Stimulated activated CD8-positive, alpha-beta memory T cell treated with anti-CD3 and anti-CD28 coated beads, Interleukin-12 subunit alpha, Interleukin-12 subunit beta, amount 100 ng/mL, for 4 hours (primary cell): ENCODE data around the gene ESAM.

Experiments
- DNase-seq: peaks from one replicate; pipeline ENCODE4 v3.0.0-alpha.2; 2020; ENCODE audit warnings: low read depth

The ESAM gene

DNA sequence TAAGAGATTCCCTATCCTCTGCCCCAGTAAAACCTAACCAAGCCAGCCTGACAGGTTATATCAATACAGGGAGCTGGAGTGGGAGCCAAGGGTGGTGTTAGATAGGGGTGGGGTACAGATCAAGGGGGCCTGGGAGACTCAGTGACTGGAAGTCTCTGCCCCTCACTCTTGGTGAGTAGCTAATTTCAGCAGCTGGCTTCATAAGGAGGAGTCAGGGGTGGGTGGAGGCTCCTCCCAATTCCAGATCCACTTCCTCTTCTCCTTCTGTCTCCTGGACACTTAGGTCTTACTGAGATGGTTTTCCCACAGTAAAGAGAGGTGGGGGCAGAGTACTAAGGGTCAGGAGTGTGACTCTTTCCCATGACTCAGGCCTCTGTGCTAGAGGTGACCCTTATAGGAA is 8.9 kb downstream of the ESAM start:
- DNase-seq = no peak

DNA sequence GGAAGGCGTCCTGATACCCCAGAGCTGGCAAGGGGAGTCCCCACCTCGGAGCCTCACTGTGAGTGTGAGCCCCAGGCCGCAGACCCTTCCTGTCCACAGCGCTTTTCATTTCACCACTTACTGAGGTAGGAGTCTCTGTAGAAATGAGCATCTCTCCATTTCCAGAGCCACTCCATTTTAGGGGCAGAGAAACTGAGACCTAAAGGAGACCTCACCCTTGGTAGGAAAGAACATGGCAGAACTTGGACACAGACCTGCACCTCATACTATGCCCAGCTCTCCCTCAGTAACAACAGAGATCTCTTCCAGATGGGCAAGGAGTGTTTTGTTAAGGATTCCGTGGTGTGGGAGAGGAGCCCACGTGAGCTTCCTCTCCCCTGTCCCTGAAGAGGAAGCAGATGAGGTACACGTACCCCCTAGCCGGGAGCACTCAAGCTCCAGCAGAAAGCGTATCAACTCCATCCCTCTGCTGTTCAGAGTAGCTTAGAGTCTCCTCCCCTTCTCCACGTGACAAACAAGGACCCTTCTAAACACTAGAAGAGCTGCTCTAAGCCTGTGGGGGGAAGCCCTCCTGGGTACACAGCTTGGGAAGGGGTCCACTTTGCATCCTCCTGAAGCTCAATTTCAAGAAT is 9.5 kb downstream of the ESAM start:
- DNase-seq = no peak

DNA sequence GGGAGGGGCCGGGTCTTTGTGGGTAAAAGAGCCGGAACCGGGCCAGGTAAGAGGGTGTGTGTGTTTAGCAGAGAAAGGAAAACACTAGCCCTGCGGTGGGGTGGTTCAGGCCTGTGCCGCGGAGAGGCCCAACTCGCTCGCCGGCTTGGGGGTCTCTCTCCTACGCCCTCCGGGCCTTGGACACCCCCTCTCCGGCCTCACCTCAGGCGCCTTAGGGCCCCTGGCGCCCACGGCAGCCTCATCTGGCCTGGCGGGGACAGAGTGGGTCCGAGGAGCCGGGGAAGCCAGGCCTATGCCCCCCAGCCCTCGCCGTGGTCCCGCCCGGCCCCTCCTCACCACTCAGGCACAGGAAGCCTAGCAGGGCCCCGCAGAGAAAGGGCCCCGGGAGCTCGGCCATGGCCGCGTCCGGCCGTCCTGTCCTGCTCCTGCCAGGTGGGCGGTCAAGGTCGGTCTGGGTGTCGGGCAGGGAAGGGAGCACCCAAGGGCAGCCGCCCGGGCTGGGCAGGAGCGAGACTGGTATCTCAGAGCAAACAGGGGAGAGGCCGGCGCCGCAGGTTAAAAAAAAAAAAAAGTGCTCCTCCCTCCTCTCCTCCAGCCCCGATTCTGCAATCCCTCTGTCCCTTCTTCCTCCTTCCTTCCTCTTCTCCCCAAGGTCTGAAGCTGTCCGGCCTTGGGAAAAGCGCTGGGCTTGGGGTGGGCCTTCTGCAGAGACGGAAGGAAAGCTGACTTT is 10.2 kb downstream of the ESAM start, which contains the start of gene VSIG2:
VSIG2 (minus strand) TSS at position 515 of the 730 bp plus-strand sequence; CDS start at position 397, 118 bp downstream.
- DNase-seq = no peak

DNA sequence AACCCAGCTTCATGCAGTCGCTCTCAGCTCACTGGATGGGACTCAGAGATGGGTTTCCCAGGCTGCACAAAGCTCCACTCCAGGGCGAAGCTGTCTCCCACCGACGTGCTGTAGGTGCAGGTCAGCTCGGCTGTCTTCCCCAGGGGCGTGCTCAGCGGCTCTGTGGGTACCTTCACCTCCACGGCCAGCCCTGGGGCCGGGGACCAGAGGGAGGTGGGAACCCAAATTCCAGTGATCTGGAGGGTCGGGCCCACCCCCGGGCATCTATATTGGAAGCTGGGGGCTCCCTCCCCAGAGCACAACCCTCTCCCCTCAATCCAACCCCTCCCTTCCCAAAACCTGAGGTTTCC is 10.7 kb downstream of the ESAM start:
- DNase-seq = no peak

DNA sequence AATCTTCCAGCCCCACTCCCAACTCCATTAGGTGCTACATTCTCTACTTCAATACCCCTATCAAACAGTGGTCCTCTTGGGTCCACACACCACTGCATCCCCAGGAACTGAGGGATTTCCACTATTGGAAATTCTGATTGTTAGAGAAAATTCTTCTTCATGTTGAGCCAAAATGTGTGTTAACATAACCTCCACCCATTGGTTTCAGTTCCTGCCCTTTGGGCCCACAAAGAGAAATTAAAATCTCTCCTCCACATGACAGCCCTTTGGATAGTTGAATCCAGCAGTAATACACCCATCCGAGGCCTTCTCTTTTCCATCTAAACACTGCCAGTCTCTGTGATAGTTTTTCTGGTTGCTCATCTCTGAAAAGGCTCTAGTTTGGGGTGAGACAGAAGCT is 12.2 kb downstream of the ESAM start:
- DNase-seq = no peak

DNA sequence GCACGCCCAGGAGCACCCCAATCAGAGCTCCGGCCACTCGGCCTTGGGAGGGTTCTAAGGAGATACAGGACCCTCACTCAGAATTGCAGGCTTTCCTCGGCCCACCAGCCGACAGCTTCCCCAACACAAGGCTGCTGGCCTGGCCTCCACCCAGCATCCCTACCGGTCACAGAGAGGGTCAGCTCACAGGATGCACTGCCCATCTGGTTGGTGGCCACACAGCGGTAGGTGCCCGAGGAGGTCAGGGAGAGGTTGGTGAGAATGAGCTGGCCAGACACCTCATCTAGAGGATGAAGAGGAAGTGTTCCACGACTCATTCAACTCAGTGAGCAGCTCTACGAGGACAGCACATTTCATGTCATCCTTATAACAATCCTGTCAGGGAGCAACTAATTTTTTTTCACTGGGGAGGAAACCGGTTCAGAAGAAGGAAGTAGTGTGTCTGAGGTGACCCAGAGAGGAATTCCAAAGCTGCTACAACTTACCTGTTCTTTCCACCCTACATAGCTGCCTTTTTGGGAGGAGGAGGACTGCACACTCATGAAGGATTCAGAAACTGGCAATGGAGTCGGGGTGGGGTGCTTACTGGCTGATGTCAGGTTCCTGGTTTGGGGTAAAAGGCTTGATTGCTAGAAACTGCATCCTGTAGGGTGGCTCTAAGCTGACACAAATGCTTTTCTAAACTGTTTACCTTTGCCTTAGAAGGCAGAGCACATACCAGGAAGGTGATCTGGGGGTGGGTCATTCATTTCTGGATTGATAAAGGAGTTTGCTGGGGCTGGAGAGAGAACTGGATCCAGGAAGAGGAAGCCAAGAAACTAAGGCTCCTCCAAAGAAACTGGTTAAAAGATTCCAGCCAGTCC is 13.4 kb downstream of the ESAM start:
- no peak for DNase-seq

DNA sequence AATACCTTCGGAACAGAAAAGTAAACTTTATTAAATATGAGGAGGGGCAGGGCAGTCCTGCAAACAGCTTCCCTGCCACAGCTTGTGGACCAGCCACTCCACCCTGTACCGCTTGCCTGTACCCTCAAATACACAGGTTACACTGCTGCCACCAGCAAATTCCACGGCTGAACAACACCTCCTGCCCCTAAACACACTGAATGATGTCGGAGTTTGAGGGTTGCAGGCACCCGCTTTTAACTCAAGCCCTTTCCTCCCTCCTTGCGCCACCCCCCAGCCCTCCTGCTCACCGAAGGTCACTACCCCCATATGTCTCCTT is 14.0 kb downstream of the ESAM start:
- no peak for DNase-seq

DNA sequence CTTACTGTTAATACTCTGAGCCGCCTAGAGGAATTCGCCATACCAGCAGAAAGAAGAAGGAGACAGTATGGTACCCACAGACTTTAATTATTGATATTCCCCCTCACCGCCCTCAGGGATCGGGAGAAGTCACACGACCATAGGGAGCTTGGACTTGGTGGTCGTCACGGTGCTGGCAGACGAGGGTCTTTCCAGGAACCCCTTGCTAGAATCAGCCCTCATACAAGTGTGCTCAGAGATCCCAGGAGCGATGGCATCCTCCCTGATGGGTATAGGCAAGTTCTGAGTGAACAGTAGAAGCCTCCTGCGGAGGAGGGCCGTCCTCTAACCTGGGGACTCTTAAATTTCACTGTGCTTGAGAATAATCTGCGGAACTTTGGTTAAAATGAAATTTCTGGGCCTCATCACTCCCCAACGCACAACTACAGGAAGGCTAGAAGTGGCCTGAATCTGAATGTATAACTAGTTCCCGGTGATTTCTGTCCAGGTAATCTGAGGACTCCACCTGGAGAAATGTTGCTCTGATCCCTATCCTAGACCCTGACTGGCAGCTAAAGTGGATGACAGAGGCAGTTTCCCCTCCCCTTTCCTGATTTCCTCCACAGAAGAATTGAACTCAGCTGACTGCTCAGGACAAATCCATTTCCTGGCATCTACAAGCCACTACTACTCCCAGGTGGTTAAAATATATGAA is 14.5 kb downstream of the ESAM start:
- no peak for DNase-seq

DNA sequence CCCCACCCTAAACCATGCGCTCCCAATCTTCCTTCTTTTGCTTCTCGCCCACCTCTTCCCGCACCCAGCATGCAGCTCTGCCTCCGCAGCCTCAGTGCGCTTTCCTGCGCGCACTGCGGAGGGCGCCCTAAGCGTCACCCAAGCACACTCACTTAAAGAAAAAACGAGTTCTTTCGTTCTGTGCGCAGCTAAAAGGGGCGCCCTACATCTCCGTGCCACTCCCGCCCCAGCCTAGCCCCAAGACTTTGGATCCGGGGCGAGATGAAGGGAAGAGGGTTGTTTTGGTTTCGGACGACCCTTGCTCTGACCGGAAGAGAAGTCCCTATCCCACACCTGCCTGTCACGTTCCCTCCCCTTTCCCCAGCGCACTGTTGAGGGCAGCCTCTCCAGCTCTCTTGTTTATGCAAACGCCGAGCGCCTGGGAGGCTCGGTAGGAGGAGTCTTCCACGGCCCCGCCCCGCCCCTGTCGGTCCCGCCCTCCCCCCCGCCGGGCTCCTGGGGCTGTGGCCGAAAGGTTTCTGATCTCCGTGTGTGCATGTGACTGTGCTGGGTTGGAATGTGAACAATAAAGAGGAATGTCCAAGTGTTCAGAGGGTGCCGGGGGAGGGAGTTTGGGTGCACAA is 15.4 kb downstream of the ESAM start:
- peak; percentile 62 for DNase-seq

DNA sequence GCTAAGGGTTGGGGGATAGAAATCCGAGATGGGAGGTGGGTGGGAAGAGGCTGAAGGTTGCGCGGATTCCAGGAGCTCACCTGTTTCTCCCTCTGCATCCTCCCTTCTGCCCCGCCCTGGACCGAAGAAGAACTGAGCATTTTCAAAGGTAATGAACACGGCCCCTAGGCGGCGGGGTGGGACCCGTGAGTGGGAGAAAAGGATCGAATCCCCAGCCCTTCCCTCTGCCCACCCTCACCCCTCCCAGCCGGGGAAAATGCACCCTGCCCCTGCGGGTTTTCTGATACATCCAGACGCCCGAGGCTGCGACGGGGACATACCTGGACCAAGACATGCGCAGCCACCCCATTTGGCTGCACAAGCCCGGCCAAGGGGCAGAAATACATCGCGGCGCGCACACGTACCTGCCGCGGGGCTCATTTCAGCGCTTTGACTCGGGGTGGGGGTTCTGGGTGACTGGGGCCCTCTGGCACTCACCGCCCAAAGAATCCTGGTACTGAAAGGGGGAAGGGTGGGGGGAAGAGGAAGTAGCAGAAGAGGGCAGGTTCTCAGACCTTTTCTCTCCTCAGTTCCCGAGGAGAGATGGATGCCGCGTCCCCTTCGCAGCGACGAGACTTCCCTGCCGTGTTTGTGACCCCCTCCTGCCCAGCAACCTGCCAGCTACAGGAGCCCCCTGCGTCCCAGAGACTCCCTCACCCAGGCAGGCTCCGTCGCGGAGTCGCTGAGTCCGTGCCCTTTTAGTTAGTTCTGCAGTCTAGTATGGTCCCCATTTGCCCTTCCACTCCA is 16.1 kb downstream of the ESAM start:
- DNase-seq = no peak

DNA sequence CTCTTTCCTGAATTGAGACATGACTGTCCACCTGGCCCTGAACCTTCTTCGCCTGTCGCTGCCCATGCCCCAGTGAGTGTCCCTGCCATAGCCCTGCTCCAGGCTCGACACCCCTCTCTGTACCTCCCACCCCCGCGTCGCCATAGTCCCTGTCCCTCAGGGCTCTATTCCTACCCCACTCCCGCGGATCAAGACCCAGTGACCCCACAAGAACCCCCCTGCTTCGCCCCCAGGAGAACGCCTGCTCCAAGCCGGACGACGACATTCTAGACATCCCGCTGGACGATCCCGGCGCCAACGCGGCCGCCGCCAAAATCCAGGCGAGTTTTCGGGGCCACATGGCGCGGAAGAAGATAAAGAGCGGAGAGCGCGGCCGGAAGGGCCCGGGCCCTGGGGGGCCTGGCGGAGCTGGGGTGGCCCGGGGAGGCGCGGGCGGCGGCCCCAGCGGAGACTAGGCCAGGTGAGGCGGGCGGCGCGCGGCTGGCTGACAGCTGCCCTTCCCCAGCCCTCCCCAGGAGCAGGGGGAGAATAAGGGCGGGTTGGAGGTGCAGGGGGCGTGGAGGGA is 16.7 kb downstream of the ESAM start:
- no peak for DNase-seq

DNA sequence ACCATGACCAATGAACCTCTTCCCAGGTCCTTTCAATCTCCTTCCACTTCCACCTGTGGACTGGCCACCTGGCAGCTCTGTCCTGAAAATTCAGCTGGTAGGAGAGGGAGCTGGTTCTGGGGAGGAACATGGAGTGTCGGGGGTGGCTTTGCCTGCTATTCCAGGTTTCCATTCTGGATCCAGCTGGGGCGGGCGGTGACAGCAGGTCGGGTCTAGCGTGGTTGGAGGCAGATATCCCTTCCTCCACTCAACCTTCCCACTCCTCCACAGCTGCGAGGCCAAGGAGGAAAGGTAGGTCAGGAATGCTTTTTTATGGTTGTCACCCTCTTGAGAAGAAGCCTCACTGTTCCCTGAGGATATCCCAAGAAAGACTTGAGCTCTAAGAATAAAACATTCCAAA is 19.0 kb downstream of the ESAM start:
- no peak for DNase-seq

DNA sequence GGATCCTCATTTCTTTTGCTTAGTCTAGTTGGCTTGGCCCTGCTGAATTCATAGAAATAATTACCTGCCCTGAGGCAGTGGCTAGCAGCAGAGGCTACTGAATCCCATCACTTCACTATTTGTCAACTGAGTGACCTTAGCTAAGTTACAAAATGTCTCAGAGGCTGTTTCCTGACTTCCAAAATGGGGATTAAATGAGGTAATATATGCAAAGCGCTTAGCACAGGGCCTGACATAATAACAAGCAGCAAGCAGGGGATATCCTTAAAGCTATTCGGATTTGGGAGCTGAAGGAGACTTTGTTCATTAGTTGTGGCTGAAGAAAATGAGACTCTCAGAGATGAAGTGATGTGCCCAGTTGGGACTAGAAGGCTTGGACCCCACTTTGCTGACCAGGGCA is 19.5 kb downstream of the ESAM start:
- no peak for DNase-seq

DNA sequence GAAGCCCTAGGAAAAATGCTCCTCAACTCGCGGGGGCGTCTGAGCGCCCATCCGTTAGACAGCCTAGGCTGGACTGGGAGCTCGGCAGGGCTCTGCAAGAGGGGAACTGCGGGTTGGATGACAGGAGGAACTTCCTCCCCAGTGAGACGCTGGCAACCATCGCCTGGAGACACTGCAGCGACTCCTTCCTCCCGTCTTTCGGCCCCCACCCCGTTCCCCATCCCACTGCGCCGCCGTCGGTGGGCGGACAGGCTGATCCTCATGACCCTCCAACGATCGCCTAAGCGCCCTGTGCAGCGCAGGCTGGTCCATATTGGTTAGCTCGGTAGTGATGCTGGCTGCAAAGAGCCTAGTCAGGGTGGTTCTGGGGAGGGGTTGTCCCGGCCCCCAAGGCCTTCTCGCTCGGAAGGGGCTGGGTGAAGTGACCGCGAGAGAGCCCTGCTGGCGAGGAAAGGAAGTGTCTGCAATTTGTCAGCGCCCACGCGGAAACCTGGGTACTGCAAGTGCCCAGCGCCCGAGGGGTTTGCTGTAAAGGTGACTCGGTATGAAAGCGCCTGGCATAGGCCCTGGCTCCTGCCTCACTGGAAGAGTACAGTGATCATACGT is 21.7 kb downstream of the ESAM start:
- DNase-seq = no peak

DNA sequence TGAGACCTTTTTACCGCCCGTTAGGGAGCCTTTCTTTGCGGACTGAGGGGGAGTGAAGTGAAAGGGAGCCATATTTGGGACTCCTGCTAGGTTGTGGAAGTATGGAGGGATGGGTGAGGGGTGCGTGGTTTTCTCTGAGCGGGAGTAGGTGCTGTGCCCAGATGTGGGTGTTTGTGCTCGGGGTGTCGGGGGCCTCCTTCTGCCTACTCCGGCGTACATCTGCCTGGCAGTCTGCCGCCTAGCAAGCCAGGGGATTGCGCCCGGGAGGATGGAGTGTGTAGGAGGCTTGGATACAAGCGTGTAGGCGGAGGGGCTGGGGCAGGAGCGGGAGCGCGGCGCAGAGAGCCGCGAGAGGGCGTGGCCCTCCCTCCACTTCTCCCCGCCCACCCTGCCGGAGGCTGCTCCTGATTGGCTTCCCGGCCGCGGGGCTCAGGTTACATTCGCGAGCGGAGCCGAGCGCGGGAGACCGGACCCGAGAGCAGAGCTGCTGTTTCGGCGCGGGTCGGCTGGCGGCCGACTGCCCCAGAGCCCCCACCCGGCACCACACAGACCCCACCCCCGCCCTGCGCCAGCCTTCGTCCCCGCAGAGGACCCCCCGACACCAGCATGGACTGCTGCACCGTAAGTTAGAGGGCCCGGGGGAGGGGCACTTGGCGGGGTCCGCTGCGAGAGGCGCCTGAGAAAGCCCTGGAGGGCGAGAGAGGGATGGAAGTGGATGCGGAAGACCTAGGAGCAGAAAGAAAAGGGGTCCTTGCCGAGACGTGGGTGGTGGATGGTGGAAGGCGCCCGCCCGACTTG is 22.4 kb downstream of the ESAM start, which contains the start of gene NRGN:
NRGN (plus strand) TSS at position 464 of the 798 bp plus-strand sequence; CDS start at position 607, 143 bp downstream.
- DNase-seq = peak; percentile 64

DNA sequence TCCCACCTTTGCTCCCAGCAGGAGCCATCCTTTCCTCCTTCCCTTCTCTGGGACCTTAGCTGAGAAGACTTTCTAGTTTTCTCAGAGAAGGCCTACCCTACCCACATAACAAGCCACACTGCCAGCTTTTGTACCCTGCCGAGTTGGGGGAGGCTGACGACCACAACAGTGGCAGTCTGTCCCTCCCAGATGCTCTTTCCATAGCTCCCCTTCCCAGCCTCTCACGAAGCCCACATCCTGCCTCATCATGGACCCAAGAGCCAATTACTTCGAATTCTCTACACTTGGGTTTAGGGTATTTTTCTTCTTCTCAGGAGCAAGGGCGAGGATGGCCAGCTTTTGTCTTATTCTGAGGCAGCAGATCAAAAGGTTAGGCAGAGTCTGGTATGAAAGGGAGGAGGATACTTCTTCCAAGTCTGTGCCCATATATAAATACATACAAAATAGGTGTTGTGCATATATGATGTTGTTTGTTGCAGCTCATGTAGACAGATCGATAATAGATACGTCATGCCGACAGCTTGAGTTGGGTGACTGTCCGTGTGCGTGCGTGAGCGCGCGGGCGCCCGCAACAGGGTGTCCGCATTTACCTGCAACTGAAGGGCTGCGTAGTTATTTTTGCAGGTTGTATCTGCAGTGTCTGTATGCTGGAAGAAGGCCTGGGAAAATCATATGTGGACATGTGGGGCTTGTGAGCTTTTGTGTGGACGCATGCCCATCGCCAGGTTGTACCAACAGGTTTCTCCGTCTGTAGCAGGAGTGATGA is 23.2 kb downstream of the ESAM start:
- DNase-seq = no peak

DNA sequence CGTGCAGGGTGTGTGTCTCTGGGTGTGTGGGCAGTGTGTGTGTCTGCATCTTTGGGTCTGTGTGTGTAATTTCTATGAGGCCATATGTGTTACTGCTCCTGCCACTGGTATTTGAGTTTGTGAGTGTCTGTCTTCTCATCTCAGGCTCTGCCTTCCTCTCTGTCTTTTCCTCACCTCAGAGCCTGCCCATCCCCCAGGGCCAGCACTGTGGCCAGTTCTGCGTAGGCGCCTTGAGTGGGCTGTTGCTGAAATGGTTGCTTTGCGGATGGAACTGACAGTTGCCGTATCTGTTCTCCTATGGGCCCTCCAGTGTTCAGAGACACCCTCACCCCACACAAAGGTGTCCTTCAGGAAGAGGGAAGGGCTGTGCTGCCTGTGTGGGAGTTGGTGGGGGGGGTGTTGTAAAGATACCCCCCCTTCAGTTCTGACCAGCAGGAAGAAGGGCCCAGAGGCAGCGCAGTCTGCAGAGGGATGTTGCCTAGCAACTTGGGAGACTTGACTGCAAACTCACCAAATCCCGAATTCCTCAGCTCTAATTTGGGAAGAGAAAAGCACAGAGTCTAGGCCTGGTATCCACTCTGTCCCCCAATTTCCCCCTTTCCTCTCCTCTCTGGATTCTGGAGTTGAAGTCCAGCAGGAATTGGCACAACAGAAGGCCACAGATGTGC is 24.3 kb downstream of the ESAM start:
- DNase-seq = no peak

DNA sequence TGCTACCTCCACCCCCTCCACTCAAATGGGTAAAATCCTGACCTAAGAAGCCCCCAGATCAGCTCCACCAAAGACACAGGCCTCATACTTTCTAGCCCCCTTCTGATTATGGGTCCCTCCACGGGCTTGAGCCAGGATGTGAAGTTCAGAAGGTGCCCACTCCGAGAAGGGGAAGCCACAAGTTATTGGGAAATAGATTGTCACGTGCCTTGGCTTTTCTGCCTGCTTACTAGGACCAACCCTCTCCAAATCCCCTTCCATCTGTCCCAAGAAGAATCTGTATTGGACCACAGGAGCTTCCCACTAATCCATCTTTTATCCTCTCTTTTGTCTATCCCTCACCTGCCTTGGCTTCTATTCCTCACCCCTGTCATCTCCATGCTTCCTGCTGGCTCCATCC is 25.4 kb downstream of the ESAM start:
- no peak for DNase-seq
